HG02571 (cell line): ENCODE results near the gene AHCYL2.
"Not testable (repeated sequence)": the region's sequence is repeated elsewhere in the genome, so short reads cannot be mapped to it uniquely, and the experiment has no call there.

ENCODE experiments used
- ATAC-seq: cut with Tn5 transposase; IDR thresholded peaks from one replicate; pipeline ENCODE4 v1.9.1; 2021; ENCODE audit warnings: mild to moderate bottlenecking, moderate library complexity; ENCODE audit not compliant: unreplicated experiment

Gene AHCYL2

DNA sequence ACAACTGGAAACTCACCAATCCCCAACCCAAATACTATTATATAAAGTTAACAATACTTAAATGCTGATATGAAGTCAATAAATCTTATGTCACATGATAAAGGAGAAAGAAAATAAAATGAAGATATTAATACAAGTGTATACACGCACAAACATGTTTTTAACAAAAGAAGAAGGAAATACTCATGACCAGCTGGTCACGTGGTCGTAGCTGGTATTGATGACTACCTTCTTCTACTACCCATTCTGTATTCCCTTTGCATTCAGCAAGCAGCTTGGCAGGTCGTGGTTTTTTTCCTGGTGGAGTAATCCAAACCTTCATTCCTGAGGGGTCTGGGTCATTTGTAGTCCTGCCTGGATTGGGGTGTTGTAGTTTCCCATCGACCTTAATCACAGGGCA is 219.9 kb downstream of the AHCYL2 start:
- not testable (repeated sequence) for ATAC-seq

DNA sequence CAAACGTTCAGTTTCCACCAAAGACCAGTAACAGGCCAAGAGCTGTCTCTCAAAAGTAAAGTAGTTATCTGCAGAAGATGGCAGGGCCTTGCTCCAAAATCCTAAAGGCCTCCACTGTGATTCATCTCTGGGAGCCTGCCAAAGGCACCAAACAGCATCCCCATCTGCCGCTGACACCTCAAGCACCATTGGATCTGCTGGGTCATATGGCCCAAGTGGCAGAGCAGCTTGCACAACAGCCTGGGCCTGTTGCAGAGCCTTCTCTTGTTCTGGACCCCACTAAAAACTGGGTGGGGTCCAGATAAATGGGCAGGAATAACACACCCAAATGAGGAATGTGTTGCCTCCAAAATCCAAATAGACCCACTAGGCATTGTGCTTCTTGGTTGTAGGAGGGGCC is 222.1 kb downstream of the AHCYL2 start:
- ATAC-seq, result not testable (repeated sequence)

DNA sequence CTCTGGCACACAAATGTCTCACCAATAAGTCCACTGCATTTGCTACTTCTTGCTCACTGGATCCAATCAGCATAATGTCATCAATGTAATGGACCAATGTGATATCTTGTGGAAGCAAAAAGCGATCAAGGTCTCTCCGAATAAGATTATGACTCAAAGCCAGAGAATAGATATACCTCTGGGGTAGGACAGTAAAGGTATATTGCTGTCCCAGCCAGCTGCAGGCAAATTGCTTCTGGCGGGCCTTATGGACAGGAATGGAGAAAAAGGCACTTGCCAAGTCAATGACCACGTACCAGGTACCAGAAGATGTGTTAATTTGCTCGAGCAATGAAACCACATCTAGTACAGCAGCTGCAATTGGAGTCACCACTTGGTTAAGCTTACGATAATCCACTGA is 222.6 kb downstream of the AHCYL2 start:
- ATAC-seq, result not testable (repeated sequence)

DNA sequence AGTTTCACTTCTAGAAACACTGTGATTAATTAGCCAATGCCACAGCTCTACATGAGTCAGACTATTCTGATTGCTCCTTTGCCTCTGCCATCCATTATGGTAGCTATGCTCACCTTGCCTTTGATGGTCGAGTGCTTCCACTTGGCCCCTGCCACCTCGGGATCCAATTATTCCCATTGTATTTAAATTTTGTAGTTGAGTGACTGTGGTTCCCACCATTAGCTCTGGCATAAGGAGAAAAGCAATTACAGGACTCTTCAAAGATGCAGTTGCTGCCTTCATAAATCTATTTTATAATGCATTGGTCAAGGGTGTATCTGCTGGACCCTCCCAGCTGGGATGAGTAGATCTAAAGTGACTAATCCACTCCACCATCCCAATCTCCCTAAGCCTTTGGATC is 223.8 kb downstream of the AHCYL2 start:
- not testable (repeated sequence) for ATAC-seq

DNA sequence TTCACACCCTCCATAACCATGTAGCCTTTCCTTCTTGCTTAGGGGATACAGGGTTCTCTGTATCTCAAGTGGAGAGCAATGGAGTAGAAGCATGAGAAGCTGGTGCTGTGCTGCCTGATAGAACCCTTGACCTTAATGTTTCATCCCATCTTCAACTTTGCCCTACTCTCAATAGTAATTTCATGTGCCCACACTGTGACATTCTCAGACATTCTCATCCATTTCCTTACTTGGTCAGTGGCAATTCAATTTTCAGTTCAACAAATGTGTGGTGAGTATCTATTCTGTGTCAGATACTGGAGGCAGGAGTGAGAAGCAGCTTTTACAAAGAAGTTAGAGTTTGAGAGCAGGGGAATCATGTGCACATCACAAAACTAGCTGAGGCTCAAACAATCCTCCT is 225.5 kb downstream of the AHCYL2 start:
- no peak for ATAC-seq

DNA sequence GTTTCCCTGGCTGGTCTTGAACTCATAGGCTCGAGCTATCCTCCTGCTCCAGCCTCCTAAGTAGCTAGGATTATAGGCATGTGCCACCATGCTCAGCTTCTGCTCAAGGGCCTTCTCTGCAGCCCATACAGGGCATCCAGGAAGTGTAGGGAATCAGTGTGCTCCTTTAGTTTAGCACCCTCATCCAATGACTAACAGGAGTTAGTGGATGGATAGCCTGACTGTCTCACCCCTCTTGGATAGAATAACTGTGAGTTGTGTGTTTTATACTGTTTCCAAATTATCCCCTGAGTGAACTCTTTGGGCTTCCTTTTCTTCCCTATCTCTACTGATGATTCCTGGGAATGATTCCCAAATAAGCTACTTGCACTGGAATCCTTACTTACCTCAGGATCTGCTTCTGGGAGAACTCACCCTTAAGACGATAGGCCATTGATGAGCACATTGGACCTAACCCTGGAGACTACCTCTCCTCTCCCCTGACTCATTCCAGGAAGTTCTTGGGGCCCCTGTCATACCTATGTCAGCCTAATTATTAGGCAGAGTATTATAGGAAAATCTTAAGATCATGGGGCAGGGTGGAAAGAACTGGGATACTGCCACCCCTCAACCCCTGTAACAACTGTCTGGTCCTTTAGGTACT is 227.9 kb downstream of the AHCYL2 start:
- ATAC-seq, result no peak

DNA sequence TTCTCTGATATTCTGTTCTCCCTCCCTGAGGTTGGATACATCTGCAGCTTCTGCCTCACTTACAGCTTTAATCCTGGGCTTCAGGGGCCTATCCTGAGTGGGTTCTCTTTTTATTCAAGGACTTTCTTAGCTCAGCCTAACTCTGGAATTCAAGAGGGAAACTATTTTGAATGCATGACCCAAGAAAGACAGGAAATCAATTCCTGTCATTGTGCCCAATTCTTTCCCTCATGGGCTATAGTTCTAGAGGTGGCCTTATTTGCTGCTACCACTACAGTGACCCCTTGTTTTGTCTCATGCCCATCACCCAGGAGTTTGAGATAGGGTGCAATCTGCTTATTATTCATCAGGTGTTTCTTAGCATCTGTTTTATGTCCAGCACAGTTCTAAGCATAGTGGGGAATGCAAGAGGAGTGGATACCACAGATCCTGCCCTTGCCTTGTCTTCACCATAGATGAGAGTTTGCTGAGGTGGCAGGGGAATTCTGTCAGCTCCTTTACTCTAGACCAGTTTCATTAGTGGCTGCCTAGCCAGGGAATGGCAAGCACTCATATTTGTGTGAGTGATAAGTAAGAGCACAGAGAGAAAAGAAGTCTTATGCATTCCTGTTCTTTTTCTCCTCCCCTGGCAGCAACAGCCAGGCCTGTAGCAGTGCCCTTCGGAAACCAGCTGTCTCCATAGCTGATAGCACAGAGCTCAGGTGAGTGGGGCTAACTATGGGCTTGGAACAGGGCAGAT is 228.8 kb downstream of the AHCYL2 start:
- no peak for ATAC-seq

DNA sequence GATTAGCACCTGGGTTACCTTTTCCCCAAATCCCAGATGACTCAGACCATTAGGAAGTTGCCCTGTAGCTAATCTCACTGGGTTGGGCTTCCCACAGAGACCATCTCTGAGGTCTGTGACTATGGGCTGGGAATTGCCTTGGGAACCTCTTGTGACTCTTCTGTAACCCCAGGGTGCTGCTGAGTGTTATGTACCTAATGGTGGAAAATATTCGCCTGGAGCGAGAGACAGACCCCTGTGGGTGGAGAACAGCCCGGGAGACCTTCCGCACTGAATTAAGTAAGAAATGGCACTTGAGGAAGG is 229.4 kb downstream of the AHCYL2 start:
- no peak for ATAC-seq

DNA sequence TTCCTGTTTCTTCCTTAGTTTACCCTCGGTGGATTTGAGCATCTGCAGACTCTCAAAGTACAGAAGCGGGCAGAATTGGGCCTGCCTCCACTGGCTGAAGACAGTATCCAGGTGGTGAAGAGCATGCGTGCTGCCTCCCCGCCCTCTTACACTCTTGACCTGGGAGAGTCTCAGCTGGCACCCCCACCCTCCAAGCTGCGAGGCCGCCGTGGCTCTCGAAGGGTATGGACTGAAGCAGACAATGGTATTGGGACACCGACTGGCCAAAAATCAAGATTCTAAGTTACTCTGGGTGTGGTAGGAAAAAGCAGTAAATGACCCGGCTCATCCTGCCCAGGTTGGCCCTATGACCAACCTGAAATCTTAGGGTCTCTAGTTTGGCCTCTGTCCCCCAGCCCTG is 231.6 kb downstream of the AHCYL2 start:
- ATAC-seq, result no peak

DNA sequence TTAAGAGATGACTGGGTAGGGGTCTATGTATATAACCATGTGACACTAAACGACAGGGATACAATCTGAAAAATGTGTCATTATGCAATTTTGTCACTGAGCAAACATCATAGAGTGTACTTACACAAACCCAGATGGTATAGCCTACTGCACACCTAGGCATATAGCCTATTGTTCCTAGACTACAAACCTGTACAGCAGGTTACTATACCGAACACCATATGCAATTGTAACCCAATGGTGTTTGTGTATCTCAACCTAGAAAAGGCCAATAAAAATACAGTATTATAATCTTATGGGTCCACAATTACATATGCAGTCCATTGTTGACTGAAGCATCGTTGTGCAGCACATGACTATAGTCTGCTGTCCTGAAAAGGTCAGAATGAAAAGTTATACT is 232.3 kb downstream of the AHCYL2 start:
- ATAC-seq, result no peak

DNA sequence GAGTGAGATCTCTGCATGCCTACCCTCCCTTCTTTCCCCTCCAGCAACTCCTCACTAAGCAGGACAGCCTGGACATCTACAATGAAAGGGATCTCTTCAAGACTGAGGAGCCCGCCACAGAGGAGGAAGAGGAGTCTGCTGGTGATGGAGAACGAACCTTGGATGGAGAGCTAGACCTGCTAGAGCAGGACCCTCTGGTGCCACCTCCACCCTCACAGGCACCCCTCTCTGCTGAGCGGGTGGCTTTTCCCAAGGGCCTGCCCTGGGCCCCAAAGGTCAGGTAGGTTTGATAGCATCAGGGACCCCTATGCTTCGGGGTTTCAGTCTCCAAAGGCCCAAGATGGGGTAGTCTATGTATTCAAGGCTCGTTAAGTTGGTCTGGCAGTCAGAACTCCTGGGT is 233.3 kb downstream of the AHCYL2 start:
- no peak for ATAC-seq

DNA sequence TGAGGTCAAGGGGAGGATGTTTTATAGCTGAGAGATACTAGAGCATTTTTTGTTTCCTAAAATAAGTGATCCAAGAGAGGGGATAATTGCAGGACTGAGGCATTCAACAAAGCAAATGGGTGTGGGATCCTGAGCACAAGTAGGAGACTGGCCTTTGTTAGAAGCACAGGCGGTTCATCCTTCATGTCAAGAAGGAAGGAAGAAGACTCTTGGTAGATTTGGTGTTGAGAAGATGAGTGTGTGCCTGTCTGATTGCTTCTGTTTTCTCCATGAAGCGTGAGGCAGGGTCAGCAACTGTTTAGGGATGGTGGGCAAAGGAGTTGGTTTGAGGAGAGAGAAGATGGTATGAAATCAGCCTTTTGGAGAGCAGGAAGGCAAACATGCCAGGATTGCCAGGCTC is 237.0 kb downstream of the AHCYL2 start:
- no peak for ATAC-seq

DNA sequence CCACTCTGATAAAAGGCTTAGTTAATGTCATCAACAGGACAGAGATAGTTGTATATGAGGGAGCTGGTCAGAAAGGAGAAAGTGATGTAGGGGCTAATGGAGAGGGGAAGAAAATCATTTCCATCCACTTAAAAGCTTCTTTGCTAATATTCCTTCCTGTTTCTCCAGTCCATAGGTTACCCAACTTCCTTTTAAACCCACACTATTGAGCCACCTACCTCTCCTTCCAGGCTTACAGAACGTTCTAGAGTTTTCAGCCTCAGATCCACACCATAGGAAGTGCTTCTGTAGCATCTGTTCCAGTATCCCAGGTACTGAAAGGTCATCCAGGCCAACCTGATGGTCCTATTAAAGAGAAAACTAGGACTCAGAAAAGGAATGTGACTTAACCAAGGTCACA is 237.6 kb downstream of the AHCYL2 start:
- no peak for ATAC-seq

DNA sequence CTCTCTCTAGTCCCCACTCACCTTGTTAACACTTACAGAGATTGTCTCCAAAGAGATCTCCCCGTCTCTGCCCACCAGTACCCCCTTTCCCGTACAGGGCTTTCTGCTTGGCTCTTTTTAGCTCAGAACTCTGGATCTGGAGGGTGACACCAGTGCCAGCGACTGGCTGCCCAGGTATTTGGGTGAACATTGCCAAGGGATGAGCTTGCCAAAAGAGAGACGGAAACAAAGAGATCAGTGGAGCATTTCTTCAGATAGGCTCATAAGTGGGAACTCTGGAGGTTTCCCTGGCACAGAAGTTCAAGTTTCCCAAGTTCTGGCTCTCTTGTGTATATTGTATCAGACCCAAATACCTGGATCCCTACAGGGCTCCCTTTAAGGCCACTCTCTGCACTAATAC is 239.4 kb downstream of the AHCYL2 start:
- ATAC-seq, result no peak

DNA sequence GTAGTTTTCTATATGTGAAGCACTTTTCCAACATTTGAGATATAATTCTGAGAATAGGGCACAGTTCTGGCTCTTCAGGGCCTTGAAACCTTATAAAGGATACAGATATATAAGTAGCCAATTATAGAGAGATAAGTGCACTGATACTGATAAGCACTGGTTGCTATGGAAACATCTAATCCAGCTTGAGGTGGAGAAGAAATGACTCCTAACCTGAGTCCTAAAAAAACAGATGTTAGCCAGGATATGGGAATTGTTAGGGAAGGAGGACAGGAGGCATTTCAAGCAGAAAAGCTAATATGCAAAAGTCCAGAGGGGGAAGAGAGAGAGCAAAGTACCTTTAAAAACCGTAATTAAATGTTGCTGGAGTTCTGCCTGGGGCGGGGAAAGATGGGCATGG is 240.2 kb downstream of the AHCYL2 start:
- no peak for ATAC-seq

DNA sequence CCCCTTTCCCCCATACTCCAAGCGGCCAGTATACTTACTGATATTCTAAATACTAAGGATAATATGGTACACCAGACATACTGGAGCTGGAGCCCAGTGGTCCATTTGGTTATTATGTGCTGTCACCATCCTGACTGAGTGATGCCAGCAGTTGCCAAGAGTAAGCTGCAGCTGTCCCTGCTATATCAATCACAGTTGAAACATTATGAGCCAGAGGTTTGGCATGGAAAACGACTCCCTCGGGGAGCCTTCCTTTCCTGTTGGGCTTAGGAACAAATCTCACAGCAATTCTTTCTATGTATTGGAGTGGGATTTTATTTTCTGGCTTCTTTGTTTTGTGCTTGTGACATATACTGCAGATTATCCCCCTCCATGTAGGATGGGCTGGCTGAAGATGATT is 242.0 kb downstream of the AHCYL2 start:
- no peak for ATAC-seq

DNA sequence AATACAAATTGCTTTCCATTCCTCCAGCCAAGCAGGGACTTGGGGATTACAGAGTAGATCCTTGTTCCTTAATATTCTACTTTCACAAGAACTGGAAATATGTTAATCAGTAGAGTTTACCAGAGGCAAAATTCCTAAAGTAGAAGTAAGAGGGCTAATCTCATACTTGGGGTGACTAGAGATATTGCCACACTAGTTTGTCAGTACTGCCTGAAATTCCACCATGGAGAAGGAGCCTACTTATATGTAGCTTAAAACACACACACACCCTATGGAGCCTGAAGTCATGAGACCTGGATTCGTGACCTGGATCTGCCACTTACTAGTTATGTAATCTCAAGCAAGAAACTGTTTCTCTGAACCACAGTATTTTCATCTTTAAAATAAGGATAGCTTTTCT is 243.3 kb downstream of the AHCYL2 start:
- ATAC-seq, result no peak

DNA sequence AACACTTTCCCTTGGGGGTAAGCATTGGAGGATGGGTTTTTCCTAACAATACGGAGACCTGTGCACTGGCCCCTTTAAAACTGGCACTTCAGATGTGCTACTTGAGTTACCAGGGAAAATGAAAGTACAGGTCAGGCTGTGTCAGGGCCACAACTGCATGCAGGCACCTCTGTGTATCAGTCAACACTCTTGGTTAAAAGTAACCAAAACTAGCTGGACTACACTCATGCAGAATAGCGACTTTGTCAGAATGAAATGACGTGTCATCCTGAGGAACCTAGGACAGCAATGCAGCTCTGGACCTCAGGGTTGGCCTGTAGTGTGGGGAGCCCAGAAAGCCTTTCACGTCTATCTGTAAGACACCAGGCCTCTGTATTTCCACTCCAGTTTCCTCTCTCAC is 243.7 kb downstream of the AHCYL2 start:
- ATAC-seq, result no peak

DNA sequence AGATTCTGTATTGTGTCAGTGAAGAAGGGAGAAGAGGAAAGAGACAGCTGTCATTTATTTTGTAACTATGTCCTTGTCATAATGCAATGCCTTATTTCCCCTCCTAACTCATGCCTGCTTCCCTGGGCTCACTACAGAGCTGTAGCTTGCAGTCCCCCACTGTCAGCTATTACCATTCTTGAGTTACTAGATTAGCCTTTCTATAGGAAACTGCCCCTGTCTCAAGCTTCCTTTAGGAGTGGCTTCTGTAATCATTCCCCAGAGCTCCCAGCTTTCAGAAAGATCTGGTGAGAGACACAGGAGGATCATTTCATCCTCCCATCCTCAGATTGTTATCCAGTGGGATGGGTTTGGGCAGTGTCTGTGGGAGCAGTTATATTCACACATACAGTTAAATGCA is 245.1 kb downstream of the AHCYL2 start:
- ATAC-seq, result no peak

DNA sequence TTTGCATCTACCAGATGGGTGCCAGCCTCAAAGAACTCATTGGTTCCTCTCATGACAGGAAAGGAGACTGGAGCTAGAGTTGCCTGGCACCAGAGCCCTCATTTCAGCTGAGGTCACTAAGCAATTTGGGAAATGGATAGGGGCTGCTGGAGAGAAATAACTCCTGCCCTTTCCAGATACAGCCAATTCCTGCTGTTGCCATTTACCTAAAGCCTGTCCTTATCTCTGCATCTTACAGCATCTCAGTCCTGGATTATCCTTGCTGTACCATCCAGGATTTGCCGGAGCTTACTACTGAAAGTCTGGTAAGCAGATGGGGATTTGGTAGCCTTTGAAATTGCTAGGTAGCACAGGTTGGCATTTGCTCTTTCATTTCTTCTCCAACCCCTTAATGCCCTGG is 245.6 kb downstream of the AHCYL2 start:
- no peak for ATAC-seq

DNA sequence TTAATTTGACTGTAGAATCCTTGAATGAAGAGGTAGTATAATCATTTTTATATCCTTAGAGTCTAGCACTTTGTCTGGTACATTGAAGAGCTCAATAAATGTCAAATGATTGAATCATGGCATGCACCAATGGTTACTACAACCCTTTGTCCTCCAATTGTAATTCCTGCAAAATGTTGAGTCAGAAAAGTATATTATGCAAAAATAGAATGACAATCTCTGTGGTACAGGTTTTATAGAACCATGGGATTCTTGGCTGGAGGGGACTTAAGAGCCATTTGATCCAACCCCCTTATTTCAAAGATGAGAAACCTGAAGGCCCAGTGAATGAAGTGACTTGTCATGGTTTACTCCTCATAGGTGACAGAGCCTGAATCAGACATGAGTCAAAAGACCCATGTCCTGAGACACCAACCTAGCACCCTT is 246.6 kb downstream of the AHCYL2 start:
- no peak for ATAC-seq

DNA sequence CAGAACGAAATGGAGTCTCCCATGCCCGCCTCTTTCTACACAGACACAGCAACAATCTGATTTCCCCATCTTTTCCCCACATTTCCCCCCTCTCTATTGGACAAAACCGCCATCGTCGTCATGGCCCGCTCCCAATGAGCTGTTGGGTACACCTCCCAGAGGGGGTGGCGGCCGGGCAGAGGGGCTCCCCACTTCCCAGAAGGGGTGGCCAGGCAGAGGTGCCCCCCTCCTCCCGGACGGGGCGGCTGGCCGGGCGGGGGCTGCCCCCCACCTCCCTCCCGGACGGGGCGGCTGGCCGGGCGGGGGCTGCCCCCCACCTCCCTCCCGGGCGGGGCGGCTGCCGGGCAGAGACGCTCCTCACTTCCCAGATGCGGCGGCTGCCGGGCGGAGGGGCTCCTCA is 251.1 kb downstream of the AHCYL2 start:
- ATAC-seq, result not testable (repeated sequence)

DNA sequence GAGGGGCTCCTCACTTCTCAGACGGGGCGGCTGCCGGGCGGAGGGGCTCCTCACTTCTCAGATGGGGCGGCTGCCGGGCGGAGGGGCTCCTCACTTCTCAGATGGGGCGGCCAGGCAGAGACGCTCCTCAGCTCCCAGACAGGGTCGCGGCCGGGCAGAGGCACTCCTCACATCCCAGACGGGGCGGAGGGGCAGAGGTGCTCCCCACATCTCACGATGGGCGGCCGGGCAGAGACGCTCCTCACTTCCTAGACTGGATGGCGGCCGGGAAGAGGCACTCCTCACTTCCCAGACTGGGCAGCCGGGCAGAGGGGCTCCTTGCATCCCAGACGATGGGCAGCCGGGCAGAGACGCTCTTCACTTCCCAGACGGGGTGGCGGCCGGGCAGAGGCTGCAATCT is 251.6 kb downstream of the AHCYL2 start:
- not testable (repeated sequence) for ATAC-seq
